ENCODE results near the gene ZNF420.
"Not testable (repeated sequence)": the region's sequence is repeated elsewhere in the genome, so short reads cannot be mapped to it uniquely, and the experiment has no call there.

The ZNF420 gene

DNA sequence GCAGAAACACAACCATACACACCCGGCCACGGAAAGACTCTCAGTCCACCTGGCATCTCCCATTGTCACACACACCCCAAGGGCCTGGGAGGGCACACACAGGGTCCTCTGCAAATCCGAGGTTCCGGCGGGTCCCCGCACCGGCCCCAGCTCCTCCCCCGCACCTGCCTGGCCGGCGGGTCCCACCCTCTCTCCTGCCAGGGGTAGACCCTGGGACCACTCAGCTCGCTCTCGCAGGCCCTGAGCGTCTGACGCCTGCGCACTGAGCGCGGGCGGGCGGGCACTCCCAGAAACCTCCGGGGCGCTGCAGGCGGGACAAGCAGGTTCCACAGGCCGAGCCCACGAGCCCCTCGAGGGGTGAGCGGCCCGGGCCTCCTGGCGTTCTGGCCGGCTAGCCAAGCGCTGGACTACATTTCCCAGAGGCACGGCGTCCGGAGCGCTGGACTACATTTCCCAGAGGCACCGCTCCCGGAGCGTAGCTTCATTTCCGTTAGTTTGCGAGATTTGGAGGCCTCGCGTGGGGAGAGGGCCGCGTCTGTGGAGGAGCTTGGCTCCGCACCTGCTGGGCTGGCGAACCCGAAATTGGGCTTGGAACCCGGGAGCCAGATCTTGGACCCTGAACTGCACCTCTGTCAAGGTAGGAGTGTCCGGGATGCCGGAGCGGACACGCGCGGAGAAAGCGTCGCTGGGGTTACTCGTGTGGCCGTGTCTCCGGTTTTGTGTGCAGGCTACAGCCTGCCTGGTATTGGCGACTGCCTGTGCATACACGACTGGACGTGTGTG lies at the start of gene ZNF420:
Gene ZNF420, plus strand, starts transcription at position 500 of the 783 bp plus-strand sequence. CDS start 10,686 bp downstream, outside the sequence.
- DNase-seq (ENCODE audit: low read depth in 2 of 2, low spot score in 1 of 2), result peak; percentile 67 to 80

DNA sequence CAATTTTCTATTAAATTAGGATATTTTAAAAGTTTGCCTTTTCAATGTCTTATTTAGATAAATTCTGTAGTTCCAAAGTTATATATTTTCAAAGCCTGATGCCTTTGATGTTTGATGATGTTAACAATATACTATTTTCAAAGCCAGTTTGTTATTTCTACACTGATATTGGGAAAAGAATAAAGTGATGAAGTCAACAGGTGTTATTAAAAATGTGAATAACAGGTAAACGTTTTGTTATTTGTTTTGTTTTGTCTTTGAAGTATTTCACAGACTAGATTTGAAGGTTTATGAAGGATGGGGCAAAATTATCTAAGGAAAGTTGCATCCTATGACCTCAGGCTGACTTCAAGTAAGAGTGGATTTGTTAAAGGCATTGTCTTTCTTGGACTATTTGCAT lies 33.1 kb upstream of the ZNF420 start:
- no peak for DNase-seq (ENCODE audit: low read depth in 2 of 2, low spot score in 1 of 2)

DNA sequence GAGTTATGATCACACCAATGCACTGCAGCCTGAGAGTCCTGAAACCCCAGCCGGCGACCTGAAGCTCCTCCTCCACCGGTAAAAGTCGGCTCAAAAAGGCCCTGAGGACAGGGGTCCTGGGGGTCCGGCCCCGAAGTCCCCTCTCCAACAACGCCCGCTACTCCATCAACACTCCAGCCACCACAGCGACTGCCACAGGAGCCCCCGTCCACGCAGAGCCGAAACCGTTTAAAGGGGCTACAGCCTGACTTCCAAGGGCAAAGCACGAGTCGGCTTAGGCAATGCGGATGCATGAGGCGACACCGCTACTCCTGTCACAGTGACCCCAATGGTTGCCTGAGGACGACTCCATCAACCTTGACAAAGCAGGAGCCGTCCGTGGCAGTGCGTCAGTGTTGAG lies 22.9 kb upstream of the ZNF420 start:
- DNase-seq (ENCODE audit: low read depth in 2 of 2, low spot score in 1 of 2), result no peak

DNA sequence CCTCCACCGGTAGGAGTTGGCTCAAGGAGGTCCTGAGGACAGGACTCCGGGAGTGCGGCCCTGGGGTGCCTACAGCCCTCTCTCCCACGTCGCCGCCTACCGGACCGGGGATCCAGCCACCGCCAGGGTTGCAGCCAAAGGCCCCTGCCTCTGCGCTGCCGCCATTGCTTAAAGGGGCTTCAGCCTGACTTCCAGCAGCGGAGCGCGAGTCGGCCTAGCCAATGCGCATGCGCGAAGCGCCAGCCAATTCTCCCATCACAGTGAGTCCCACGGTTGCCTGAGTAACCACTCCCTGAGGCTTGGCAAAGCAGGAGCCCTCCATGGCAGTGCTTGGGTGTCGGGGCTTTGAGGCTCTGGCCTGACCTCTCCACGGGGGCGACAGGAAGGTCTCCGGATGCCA lies 21.5 kb upstream of the ZNF420 start:
- no peak for DNase-seq (ENCODE audit: low read depth in 2 of 2, low spot score in 1 of 2)

DNA sequence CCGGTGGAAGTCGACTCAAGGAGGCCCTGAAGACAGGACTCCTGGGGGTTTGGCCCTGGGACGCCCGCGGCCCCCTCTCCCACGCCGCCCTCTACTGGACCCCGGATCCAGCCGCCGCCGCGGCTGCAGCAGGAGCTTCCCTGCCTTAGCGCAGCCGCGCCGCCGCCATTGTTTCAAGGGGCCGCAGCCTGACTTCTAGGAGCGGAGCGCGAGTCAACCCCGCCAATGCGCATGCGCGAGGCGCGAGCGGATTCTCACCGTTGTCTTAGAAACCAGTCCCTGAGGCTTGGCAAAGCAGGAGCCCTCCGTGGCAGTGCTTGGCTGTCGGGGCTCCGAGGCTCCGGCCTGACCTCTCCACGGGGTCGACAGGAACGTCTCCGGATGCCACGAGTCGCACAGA lies 19.1 kb upstream of the ZNF420 start:
- no peak for DNase-seq (ENCODE audit: low read depth in 2 of 2, low spot score in 1 of 2)

DNA sequence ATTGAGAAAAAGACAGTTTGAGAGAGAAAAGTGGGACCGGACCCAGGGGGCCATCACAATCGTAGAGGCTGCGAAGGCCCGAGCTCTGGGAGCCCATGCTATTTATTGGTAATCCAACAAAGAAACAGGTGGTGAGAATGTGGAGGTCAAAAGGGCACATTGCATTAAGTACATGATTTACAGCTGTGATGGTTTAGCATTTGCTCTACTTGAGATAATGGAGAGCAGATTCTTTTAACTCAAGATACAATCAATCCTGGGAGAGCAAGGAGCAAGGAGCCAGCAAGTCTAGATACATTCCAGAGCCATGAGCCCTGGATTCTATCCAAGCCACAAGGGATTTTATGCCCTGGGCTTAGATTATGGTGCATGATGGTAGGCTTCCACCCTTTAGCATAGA lies 13.3 kb upstream of the ZNF420 start:
- DNase-seq (ENCODE audit: low read depth in 2 of 2, low spot score in 1 of 2), result not testable (repeated sequence)

DNA sequence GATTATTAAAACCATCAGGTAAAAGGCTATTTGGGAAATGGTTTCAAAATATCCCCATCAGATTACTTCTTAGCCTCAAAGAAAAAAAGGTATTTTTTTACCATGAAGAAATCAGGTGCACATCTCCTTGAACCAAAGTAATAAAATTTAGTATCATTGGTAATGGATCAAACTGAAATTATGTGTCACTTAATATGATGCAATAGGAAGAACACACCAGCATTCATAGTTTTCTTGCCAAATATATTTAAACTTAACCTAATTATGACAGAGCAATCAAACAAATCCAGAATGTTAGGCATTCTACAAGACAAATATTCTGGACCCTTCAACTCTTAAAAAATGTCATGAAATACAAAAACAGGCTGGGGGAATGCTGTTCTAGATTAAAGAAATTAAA lies 4.1 kb upstream of the ZNF420 start:
- DNase-seq (ENCODE audit: low read depth in 2 of 2, low spot score in 1 of 2), result no peak

DNA sequence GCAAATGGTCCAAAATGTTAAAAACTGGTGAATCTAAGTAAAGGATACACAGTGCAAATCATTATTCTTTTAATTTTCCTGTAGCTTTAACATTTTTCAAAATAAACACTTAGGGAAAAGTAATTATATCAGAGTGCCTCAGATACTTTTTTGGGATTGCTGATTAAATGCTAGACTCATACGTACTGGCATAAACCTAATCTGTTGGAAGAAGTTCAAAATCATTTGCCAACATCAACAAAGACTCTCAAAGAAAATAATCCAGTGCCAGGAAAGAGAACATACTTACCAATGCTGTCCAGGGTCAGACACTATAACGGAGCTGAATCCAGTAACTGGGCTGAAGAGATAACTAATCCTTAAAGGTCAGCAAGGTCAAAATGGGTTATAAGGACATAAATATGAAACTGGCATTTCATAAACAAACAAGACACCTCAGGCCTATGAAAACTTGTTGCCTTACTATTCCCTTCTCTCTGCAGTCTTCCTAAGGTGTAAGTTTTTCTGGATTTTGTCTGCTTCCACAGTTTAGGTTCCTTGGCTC lies 3.3 kb upstream of the ZNF420 start:
- DNase-seq (ENCODE audit: low read depth in 2 of 2, low spot score in 1 of 2), result no peak

DNA sequence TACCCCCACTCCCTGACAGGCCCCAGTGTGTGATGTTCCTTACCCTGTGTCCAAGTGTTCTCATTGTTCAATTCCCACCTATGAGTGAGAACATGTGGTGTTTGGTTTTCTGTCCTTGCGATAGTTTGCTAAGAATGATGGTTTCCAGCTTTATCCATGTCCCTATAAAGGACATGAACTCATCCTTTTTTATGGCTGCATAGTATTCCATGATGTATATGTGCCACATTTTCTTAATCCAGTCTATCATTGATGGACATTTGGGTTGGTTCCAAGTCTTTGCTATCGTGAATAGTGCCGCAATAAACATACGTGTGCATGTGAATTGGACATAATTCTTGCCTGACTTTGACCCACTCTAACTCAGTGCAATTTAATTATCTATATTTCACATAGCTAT lies 1.7 kb upstream of the ZNF420 start:
- not testable (repeated sequence) for DNase-seq (ENCODE audit: low read depth in 2 of 2, low spot score in 1 of 2)

DNA sequence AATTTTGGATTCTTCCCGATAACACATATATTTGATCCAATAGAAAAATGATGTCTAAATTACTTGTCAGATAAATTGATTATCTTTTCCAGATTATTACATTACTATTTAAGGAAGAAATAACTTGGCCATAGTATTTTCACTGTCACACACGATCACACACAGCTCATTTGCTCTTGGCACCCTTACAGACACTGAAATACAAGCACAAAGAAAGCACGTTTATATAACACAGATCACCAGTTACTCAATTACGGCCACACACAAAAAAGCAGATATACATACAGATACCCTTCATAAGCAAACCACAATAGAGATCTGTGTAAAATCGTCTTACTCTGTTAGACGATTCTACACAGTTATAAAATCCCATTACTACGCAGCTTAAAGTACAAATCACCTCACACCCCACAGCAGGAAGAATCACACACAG lies 716 bp upstream of the ZNF420 start:
- no peak for DNase-seq (ENCODE audit: low read depth in 2 of 2, low spot score in 1 of 2)

DNA sequence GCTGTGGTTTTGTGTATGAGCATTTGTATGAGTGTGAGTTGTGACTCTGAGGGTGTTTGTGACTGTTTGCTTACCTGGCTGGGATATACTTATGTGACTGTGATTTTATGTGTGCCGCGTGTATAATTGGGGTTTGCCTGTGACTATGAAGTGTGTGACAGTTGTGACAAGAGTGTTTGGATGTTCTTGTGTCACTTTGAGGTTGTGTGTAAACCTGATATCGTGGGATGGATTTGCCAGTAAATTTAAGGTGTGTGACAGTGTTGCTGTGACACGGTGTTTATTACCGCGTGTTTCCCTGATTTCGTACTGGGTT lies 442 bp downstream of the ZNF420 start:
- DNase-seq (ENCODE audit: low read depth in 2 of 2, low spot score in 1 of 2), result no peak

DNA sequence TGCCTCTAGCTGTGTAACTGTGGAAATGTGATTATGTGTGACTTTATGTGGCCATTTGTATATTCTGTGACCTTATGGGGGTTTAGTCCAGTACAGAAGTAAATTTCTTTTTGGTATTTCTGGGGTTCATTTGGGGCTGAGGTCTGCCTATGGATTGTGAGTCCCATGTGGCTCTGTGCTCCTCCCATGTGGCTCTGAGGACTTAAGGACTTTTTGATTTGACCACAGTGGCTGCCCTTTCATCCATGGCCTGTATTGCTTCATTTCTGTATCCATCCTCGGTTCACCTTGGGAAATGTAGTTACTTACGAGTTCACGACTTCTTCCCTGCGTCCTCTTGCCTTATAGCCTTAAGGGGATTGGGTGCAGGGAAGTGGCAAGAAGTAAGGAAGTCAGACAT lies 1.0 kb downstream of the ZNF420 start:
- DNase-seq (ENCODE audit: low read depth in 2 of 2, low spot score in 1 of 2), result no peak

DNA sequence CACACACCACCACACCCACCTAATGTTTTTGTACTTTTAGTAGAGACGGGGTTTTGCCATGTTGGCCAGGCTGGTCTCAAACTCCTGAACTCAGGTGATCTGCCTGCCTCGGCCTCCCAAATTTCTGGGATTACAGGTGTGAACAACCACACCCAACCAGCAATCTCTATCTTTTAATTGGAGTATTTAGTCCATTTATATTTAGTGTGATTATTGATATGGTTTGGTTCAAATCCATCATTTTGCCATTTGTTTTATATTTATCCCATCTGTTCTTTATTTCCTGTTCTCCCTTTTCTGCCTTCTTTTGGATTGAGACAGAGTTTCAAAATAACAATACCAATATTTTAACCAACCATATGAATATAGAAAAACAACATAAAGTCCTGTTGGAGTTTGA lies 4.1 kb downstream of the ZNF420 start:
- DNase-seq (ENCODE audit: low read depth in 2 of 2, low spot score in 1 of 2), result no peak

DNA sequence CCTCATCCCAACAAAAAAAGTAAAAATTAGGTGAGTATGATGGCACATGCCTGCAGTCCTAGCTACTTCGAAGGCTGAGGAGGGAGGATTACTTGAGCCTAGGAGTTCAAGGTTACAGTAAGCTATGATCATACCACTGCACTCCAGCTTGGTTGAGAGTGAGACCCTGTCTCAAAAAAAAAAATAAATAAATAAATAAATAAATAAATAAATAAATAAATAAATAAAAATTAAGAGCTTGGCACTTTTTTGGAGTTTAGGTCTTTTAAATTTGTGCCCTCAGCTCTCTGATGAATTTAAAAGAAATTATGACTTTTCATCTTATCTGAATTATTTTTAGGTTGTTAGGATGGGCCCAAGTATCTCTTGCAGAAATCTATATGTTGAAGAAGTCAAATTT lies 8.9 kb downstream of the ZNF420 start:
- no peak for DNase-seq (ENCODE audit: low read depth in 2 of 2, low spot score in 1 of 2)

DNA sequence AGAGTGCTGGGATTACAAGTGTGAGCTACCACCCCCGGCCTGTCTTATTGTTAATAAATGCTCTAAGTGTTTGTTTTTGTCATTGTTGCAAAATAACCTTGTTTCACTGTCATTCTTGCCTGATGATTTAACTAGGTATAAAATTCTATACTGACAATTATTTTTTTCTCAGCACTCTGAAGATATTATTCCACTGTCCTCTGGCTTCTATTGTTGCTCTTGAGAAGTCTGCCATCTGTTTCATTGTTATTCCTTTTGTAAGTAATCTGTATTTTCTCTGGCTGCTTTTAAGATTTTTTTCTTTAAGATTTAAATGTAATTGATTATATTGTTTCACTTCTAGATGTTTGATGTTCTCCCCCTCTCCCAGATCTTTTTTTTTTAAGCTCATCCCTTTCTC lies 17.6 kb downstream of the ZNF420 start:
- DNase-seq (ENCODE audit: low read depth in 2 of 2, low spot score in 1 of 2), result no peak

DNA sequence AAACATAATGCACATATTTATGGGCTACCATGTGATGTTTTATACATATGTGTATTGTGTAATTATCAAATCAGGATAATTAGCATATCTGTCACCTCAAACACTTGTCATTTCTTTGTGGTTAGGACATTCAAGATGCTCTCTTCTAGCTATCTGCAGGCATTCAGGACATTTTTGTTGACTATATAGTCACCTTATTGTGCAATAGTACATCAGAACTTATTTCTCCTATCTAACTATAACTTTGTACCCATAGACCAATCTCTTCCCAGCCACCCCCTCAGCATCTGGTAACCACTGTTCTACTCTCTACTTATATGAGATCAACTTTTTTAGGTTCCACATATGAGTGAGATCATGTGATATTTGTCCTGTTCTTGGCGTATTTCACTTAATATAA lies 20.3 kb downstream of the ZNF420 start:
- DNase-seq (ENCODE audit: low read depth in 2 of 2, low spot score in 1 of 2), result no peak

DNA sequence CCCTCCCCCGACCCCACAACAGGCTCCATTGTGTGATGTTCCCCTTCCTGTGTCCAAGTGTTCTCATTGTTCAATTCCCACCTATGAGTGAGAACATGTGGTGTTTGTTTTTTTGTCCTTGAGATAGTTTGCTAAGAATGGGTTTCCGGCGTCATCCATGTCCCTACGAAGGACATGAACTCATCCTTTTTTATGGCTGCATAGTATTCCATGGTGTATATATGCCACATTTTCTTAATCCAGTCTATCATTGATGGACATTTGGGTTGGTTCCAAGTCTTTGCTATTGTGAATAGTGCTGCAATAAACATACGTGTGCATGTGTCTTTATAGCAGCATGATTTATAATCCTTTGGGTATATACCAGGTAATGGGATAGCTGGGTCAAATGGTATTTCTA lies 25.9 kb downstream of the ZNF420 start:
- not testable (repeated sequence) for DNase-seq (ENCODE audit: low read depth in 2 of 2, low spot score in 1 of 2)

DNA sequence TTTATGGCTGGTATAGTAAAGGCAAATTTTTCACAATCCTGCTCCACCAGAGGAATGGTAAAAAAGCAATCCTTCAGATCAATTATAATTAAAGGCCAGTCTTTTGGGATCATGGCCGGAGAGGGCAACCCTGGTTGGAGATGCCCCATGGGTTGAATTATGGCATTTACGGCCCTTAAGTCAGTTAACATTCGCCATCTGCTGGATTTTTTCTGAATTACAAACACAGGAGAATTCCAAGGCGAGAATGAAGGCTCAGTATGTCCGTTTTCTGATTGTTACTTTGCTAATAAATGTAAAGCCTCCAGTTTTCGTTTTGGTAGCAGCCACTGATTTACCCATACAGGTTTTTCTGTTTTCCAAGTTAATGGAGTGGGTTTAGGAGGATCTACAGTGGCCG lies 33.5 kb downstream of the ZNF420 start:
- not testable (repeated sequence) for DNase-seq (ENCODE audit: low read depth in 2 of 2, low spot score in 1 of 2)

DNA sequence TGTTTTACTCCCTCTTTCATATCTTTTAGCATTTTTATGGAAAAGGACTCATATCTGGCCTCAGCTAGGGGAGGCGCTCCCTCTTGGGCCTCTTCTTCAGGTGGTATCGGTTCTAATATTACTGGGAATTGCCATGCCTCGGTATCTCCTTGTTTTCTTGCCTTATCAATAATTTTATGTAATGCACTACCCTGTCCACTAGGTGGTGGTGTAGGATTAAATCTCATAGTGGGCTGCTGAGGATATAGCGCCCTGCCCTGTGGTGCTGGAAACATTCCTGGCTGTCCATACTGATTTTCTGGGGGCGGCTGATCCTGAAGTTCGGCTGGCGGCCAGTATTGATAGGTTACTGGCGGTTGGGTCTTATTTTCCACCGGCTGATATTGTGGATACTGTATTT lies 35.8 kb downstream of the ZNF420 start:
- DNase-seq (ENCODE audit: low read depth in 2 of 2, low spot score in 1 of 2), result no peak

DNA sequence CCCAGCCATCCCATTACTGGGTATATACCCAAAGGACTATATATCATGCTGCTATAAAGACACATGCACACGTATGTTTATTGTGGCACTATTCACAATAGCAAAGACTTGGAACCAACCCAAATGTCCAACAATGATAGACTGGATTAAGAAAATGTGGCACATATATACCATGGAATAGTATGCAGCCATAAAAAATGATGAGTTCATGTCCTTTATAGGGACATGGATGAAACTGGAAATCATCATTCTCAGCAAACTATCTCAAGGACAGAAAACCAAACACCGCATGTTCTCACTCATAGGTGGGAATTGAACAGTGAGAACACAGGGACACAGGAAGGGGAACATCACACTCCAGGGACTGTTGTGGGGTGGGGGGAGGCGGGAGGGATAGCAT lies 43.9 kb downstream of the ZNF420 start:
- DNase-seq (ENCODE audit: low read depth in 2 of 2, low spot score in 1 of 2), result not testable (repeated sequence)

DNA sequence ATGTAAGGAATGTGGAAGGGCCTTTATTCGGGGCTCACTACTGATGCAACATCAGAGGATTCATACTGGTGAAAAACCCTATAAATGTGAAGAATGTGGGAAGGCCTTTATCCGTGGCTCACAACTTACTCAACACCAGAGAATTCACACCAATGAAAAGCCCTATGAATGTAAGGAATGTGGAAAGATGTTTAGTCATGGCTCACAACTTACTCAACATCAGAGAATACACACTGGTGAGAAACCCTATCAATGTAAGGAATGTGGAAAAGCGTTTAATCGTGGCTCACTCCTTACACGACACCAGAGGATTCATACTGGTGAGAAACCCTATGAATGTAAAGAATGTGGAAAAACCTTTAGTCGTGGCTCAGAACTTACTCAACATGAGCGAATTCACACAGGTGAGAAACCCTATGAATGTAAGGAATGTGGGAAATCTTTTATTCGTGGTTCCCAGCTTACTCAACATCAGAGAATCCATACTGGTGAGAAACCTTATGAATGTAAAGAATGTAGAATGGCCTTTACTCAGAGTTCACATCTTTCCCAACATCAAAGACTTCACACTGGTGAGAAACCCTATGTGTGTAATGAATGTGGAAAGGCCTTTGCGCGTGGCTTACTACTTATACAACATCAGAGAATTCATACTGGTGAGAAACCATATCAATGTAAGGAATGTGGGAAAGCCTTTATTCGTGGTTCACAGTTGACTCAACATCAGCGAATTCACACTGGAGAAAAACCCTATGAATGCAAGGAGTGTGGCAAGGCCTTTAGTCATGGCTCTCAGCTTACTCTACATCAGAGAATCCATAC lies 50.0 kb downstream of the ZNF420 start:
- DNase-seq (ENCODE audit: low read depth in 2 of 2, low spot score in 1 of 2), result no peak

DNA sequence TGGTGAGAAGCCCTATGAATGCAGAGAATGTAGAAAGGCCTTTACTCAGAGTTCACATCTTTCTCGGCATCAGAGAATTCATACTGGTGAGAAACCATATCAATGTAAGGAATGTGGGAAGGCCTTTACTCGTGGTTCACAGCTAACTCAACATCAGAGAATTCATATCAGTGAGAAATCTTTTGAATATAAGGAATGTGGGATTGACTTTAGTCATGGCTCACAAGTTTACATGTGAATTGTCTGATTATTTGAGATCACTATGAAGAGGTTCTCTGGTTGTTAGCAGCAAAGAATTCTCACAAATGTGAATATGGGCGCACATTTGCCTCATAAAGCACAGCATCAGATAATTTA lies 50.6 kb downstream of the ZNF420 start:
- no peak for DNase-seq (ENCODE audit: low read depth in 2 of 2, low spot score in 1 of 2)

Data from stimulated activated CD8-positive, alpha-beta memory T cell treated with anti-CD3 and anti-CD28 coated beads, Interleukin-4, amount 100 ng/mL, for 1 hour (primary cell).